Tibial nerve (tissue), 4 donors: ENCODE measurements around the gene HAGH. TPM values are rescaled to one million over a fixed set of nuclear protein-coding genes. Genes with fewer than 3 reads are reported as not detected.

ENCODE experiments used
- DNase-seq, 2 donors: peaks; one replicate each; pipeline ENCODE4 v3.0.0-alpha.2; 2019; ENCODE audit warnings: low spot score in 2 of 2
- H3K27ac ChIP-seq, 4 donors: fragments of 200-600 bp; sonication (generic) in 3 of 4; one replicate each; pipeline ENCODE4 v1.5.1; 2017 to 2019; ENCODE audit warnings: mild to moderate bottlenecking in 1 of 4
- H3K27me3 ChIP-seq, 2 donors: fragments of 200-600 bp; sonication (generic) in 1 of 2; one replicate each; pipeline versions ENCODE4 v1.5.1 to v1.6.0; 2017 to 2019
- H3K36me3 ChIP-seq, 3 donors: fragments of 200-600 bp; sonication (generic); one replicate each; pipeline ENCODE4 v1.5.1; 2018 to 2019
- H3K4me1 ChIP-seq, 4 donors: fragments of 200-600 bp; sonication (generic) in 3 of 4; one replicate each; pipeline ENCODE4 v1.5.1; 2017 to 2019
- H3K4me3 ChIP-seq, 4 donors: fragments of 200-600 bp; sonication (generic) in 3 of 4; one replicate each; pipeline ENCODE4 v1.5.1; 2017 to 2019; ENCODE audit warnings: mild to moderate bottlenecking in 1 of 4, moderate library complexity in 1 of 4
- H3K9me3 ChIP-seq, 4 donors: fragments of 200-600 bp; sonication (generic) in 3 of 4; one replicate each; pipeline ENCODE4 v1.5.1; 2017 to 2019
- EP300 ChIP-seq, 2 donors: sonication (generic); formaldehyde crosslinking; IDR thresholded peaks; one replicate each; pipeline ENCODE4 v1.6.1; 2017; ENCODE audit warnings: antibody characterized with exemption in 2 of 2, mild to moderate bottlenecking in 1 of 2
- POLR2A ChIP-seq, 2 donors: fragments of 450-650 bp; IDR thresholded peaks; one replicate each; pipeline ENCODE4 v1.6.1; 2017; ENCODE audit warnings: antibody characterized with exemption in 2 of 2, mild to moderate bottlenecking in 2 of 2, moderate library complexity in 2 of 2
- WGBS, 2 donors: methylation state at CpG; one replicate each; pipeline ENCODE4 v1.1.5; 2018; 5-methylcytosine and 5-hydroxymethylcytosine counted together
- total RNA-seq, 4 donors: library from RNA; depleted of rRNA; stranded (reverse); fragments of >200 nt; gene quantifications; one replicate each; pipeline ENCODE4 v1.1.0, GENCODE V29; 2016
- TF ChIP-seq, protein P1 (sequence below), 5 experiments: fragments of 200-600 bp in 3 of 5; fragments of 450-650 bp in 2 of 5; sonication (generic) in 3 of 5; IDR thresholded peaks; one replicate each; pipeline ENCODE4 v1.5.1; 2016 to 2019; ENCODE audit warnings: antibody characterized with exemption in 5 of 5, mild to moderate bottlenecking in 3 of 5, moderate library complexity in 2 of 5

HAGH gene
- total RNA-seq, 4 donors from 2014 or later, result 89.2 to 161 (median 100) TPM

DNA sequence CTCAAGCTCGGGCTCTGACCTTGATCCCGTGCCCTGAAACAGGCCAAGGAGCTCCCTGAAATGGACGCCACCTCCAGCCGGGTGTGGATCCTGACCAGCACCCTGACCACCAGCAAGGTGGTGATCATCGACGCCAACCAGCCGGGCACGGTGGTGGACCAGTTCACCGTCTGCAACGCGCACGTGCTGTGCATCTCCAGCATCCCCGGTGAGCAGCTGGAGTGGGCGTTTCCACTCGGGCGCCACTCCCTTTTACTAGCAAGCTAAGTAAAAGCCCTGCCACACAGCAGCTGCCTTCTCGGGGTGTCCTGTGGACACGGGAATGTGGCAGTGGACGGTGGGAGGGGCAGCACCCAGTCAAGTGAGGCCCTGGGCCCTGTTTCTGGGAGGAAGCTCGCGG, 61.7 kb downstream of the HAGH start:
- peaks cover 0 to 24% (median 2%) of the 10 kb centered on the region in 4 donors for H3K4me1 ChIP-seq
- no peak for DNase-seq
- no peak overlapping the region for H3K4me3 ChIP-seq
- TF ChIP-seq, protein P1, sequence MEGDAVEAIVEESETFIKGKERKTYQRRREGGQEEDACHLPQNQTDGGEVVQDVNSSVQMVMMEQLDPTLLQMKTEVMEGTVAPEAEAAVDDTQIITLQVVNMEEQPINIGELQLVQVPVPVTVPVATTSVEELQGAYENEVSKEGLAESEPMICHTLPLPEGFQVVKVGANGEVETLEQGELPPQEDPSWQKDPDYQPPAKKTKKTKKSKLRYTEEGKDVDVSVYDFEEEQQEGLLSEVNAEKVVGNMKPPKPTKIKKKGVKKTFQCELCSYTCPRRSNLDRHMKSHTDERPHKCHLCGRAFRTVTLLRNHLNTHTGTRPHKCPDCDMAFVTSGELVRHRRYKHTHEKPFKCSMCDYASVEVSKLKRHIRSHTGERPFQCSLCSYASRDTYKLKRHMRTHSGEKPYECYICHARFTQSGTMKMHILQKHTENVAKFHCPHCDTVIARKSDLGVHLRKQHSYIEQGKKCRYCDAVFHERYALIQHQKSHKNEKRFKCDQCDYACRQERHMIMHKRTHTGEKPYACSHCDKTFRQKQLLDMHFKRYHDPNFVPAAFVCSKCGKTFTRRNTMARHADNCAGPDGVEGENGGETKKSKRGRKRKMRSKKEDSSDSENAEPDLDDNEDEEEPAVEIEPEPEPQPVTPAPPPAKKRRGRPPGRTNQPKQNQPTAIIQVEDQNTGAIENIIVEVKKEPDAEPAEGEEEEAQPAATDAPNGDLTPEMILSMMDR (IDR thresholded peaks at IDR 0.05), result no peak
- TF ChIP-seq EP300 (IDR thresholded peaks at IDR 0.05) (no peak), POLR2A (IDR thresholded peaks at IDR 0.05) (no peak)
- no peak overlapping the region for H3K27ac ChIP-seq
- peaks cover 2 to 100% (median 30%) of the 10 kb centered on the region in 3 donors for H3K36me3 ChIP-seq
- WGBS, 2 donors, result 84 to 97% methylated on average over 10 to 11 of the region's 21 CpGs
- no peaks in the 10 kb centered on the region for H3K27me3 ChIP-seq
- no peaks in the 10 kb centered on the region for H3K9me3 ChIP-seq

DNA sequence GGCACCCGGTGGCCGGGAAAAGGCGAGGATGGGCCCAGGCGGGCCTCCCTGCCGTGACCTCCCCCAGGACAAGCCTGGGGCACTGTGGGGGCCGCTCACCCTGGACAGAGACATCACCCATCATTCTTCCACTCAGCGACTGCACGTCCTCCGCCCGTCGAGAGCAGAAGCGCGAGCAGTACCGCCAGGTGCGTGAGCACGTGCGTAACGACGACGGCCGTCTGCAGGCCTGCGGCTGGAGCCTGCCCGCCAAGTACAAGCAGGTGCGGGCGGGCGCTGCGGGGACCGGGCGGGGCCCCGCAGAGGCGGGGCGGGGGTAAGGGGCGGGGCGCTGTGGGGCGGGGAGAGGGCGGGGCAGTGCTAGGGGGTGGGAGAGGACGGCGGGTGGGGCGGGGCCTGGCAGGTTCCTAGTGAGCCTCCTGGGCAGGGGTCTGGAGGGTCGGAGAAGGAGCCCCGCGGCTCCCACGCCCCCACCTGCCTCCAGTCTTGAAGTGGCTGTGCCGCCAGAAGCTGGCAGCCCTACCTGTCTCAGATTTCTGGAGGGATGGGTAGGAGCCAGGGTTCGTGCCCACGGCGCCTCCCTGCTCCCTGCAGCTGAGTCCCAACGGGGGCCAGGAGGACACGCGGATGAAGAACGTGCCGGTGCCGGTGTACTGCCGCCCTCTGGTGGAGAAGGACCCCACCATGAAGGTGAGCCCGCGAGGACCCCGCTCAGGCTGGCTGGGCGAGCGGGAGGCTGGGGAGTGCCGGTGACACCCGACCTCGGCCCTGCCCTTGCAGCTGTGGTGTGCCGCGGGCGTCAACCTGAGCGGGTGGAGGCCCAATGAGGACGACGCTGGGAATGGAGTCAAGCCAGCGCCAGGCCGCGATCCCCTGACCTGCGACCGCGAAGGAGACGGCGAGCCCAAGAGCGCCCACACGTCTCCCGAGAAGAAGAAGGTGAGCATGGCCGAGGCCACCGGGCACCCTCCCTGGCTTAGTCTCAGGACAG, 62.8 kb downstream of the HAGH start:
- 71 to 84% methylated on average over 50 to 52 of the region's 81 CpGs for WGBS, 2 donors
- Histone ChIP-seq H3K4me3 (no peak overlapping the region), H3K27me3 (no peaks in the 10 kb centered on the region), H3K27ac (no peak overlapping the region), H3K4me1 (peaks cover 0 to 14% (median 0%) of the 10 kb centered on the region in 4 donors), H3K36me3 (peaks cover 2 to 100% (median 30%) of the 10 kb centered on the region in 3 donors), H3K9me3 (no peaks in the 10 kb centered on the region)
- no peak for DNase-seq
- TF ChIP-seq POLR2A (IDR thresholded peaks at IDR 0.05), result no peak
- TF ChIP-seq EP300 (IDR thresholded peaks at IDR 0.05), result no peak
- TF ChIP-seq, protein P1 (IDR thresholded peaks at IDR 0.05), result peak in 4 of 5 experiments; percentile 9 to 38 (median 30)

DNA sequence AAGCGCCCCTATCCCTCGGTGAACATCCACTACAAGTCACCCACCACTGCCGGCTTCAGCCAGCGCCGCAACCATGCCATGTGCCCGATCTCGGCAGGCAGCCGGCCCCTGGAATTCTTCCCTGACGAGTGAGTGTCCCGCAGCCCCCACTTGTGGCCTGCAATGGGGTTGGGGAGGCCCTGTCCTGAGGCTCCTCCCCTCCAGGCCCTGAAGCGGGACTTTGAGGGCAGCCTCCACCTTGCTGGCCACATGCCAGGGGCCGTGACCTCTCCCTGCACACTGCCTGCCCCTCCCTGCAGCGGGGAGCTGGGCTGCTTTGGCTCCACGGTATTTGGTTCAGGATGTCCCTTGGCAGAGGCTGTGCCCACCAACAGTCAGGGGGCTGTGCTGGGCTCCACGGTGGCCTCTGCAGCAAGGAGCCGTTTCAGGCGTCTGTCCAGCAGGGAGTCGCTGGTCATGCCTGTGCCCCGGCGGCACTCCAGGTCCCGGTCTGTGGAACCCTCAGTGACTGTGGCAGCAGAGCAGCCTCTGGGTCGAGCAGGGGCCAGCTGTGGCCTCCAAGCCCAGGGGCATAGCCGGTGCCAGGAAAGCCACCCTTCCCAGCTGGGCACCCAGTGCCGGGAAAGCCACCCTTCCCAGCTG, 63.6 kb downstream of the HAGH start:
- no peak overlapping the region for H3K4me3 ChIP-seq
- peaks cover 0 to 14% (median 0%) of the 10 kb centered on the region in 4 donors for H3K4me1 ChIP-seq
- TF ChIP-seq POLR2A (IDR thresholded peaks at IDR 0.05) (no peak), EP300 (IDR thresholded peaks at IDR 0.05) (no peak)
- TF ChIP-seq, protein P1 (IDR thresholded peaks at IDR 0.05), result no peak
- H3K9me3 ChIP-seq, result no peaks in the 10 kb centered on the region
- H3K27me3 ChIP-seq, result no peaks in the 10 kb centered on the region
- H3K36me3 ChIP-seq, result peaks cover 2 to 100% (median 30%) of the 10 kb centered on the region in 3 donors
- no peak for DNase-seq
- no peak overlapping the region for H3K27ac ChIP-seq
- WGBS, 2 donors, result 79 to 83% methylated on average over 17 to 20 of the region's 24 CpGs

DNA sequence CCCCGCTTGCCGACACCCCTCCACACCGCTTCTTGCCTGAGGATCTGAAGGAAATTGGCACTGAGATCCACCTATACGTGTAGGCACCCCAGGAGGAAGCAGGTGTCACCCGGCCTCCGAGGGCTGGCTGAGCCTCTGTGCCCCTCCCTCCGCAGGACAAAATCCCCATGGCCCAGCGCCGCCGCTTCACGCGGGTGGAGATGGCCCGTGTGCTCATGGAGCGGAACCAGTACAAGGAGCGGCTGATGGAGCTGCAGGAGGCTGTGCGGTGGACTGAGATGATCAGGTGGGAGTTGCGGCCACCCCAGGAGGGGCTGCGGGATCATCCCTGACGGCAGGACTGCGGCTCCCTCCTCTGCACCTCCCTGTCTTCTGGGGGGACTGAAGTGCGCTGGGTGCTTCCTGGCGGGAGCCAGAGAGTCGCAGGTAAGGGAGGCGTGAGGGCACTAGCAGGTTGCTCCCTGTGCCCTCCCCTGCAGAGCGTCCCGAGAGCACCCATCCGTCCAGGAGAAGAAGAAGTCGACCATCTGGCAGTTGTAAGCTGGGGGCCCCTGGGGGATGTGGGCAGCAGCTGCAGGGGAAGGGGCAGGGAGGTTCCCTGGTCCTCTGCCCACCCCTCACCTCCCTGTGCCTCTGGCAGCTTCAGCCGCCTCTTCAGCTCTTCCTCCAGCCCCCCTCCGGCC, 64.3 kb downstream of the HAGH start:
- 87 to 89% methylated on average over 22 to 30 of the region's 30 CpGs for WGBS, 2 donors
- peaks cover 0 to 14% (median 0%) of the 10 kb centered on the region in 4 donors for H3K4me1 ChIP-seq
- no peak overlapping the region for H3K27ac ChIP-seq
- DNase-seq, result no peak
- H3K9me3 ChIP-seq, result no peaks in the 10 kb centered on the region
- H3K4me3 ChIP-seq, result no peak overlapping the region
- TF ChIP-seq POLR2A (IDR thresholded peaks at IDR 0.05) (no peak), EP300 (IDR thresholded peaks at IDR 0.05) (no peak)
- TF ChIP-seq, protein P1 (IDR thresholded peaks at IDR 0.05), result no peak
- H3K36me3 ChIP-seq, result peaks cover 2 to 100% (median 30%) of the 10 kb centered on the region in 3 donors
- H3K27me3 ChIP-seq, result no peaks in the 10 kb centered on the region
